ENCODE data around the gene TOR1AIP1. TPM values are rescaled to one million over a fixed set of nuclear protein-coding genes. Genes with fewer than 3 reads are reported as not detected.

The TOR1AIP1 gene
- total RNA-seq, 1 experiment from 2014 or later = 17.3 TPM

- H3K4me3 Mint-ChIP-seq = no peak overlapping the region
- ATAC-seq (no peak), DNase-seq (ENCODE audit: low spot score) (no peak)
- H3K36me3 Mint-ChIP-seq = no peaks in the 10 kb centered on the region
- no peak for TF ChIP-seq SP1 (CRISPR knock-in tag; conservative IDR thresholded peaks at IDR 0.05)
- no peak for TF ChIP-seq ZNF281 (CRISPR knock-in tag; IDR thresholded peaks at IDR 0.05)
- no peak for TF ChIP-seq ZNF425 (CRISPR knock-in tag; conservative IDR thresholded peaks at IDR 0.05)
- TF ChIP-seq E2F4 (CRISPR knock-in tag; IDR thresholded peaks at IDR 0.05; ENCODE audit: borderline replicate concordance, low read depth) = no peak
- no peak for TF ChIP-seq FOXJ3 (CRISPR knock-in tag; IDR thresholded peaks at IDR 0.05; ENCODE audit: borderline replicate concordance)
- no peak for TF ChIP-seq NR3C1 (CRISPR knock-in tag; conservative IDR thresholded peaks at IDR 0.05; ENCODE audit: low read depth)
- TF ChIP-seq ZNF512 (CRISPR knock-in tag; IDR thresholded peaks at IDR 0.05; ENCODE audit: borderline replicate concordance) = no peak
- no peak for TF ChIP-seq ZNF423 (CRISPR knock-in tag; IDR thresholded peaks at IDR 0.05)
- TF ChIP-seq HMGXB4 (CRISPR knock-in tag; IDR thresholded peaks at IDR 0.05) = no peak
- TF ChIP-seq ZNF219 (CRISPR knock-in tag; IDR thresholded peaks at IDR 0.05; ENCODE audit: borderline replicate concordance) = no peak
- TF ChIP-seq ATF6 (CRISPR knock-in tag; IDR thresholded peaks at IDR 0.05) = no peak
- H3K9me3 Mint-ChIP-seq = no peaks in the 10 kb centered on the region
- ChIA-PET POLR2A (no interaction called here), CTCF (no interaction called here)
- no peak overlapping the region for H3K27ac Mint-ChIP-seq
- no peaks in the 10 kb centered on the region for H3K27me3 Mint-ChIP-seq (ENCODE audit: low read depth)
- no peaks in the 10 kb centered on the region for H3K4me1 Mint-ChIP-seq
These were observed 57.9 kb downstream of the TOR1AIP1 start for GRCh38 chr1:179939941-179940340.

GRCh38 chr1:179941454-179941853, 59.4 kb downstream of the TOR1AIP1 start:
- no peak for ATAC-seq
- Mint-ChIP-seq H3K9me3 (no peaks in the 10 kb centered on the region), H3K27ac (no peak overlapping the region), H3K36me3 (no peaks in the 10 kb centered on the region), H3K4me3 (no peak overlapping the region), H3K27me3 (ENCODE audit: low read depth) (no peaks in the 10 kb centered on the region), H3K4me1 (no peaks in the 10 kb centered on the region)
- DNase-seq (ENCODE audit: low spot score) = no peak
- POLR2A ChIA-PET = interaction anchor here (0.8 kb wide), 1 partner anchor 19 kb away, joined by 6 read pairs; no protein-coding TSS in a partner anchor
- CTCF ChIA-PET = no interaction called here
- TF ChIP-seq MXD4 (CRISPR knock-in tag; IDR thresholded peaks at IDR 0.05; ENCODE audit: borderline replicate concordance) = no peak
- TF ChIP-seq HMGXB4 (CRISPR knock-in tag; IDR thresholded peaks at IDR 0.05) = no peak
- TF ChIP-seq ZNF121 (CRISPR knock-in tag; IDR thresholded peaks at IDR 0.05) = no peak
- TF ChIP-seq CREB1 (CRISPR knock-in tag; IDR thresholded peaks at IDR 0.05) = no peak
- TF ChIP-seq E2F5 (CRISPR knock-in tag; IDR thresholded peaks at IDR 0.05) = no peak
- no peak for TF ChIP-seq ATF3 (CRISPR knock-in tag; conservative IDR thresholded peaks at IDR 0.05)
- no peak for TF ChIP-seq E2F1 (CRISPR knock-in tag; IDR thresholded peaks at IDR 0.05)
- TF ChIP-seq IRF2 (CRISPR knock-in tag; IDR thresholded peaks at IDR 0.05; ENCODE audit: borderline replicate concordance, low read depth) = no peak

All from WTC11 (cell line).